Heart left ventricle (tissue), 13 donors: ENCODE data around the gene LEUTX.

ENCODE experiments used
- POLR2A ChIP-seq, 2 donors: fragments of 450-650 bp; IDR thresholded peaks; one replicate each; pipeline ENCODE4 v1.6.1; 2017; ENCODE audit warnings: antibody characterized with exemption in 2 of 2, mild to moderate bottlenecking in 2 of 2, moderate library complexity in 2 of 2
- TF ChIP-seq, protein P1 (sequence below), 12 donors: fragments of 200-600 bp; sonication (generic) in 4 of 12; IDR thresholded peaks; one replicate each; pipeline versions ENCODE4 v1.5.0 to v1.8.0; 2018 to 2022; ENCODE audit warnings: antibody characterized with exemption in 12 of 12, mild to moderate bottlenecking in 5 of 12
- donor health status: ischemic (EF 13 %, LVEDD 7.1; RV severe dilation, severe dysfunction).
- donor health status: DM: no; HTN: yes; CAD: no.
- donor health status: DM: no; HTN: no; CAD: no.
- donor health status: ischemic (EF 25% LVEDD 6.9; RV normal size, moderate dysfunction).
- donor health status: ischemic (EF 25% LVEDD 5.7; RV mildly dilated, moderate dysfunction).
- donor health status: ischemic (EF 35%, LVEDD 5.7; RV mildly dilated, moderate dysfunction).
- donor health status: nonischemic (EF 11% LVEDD 7.7; RV severe dilation, severe dysfunction).
- donor health status: DM: yes; HTN: yes; CAD: no.
- donor health status: PGD.
- donor health status: ischemic (EF 29% LVEDD 5.4; RV normal size, mild dysfunction).
- donor health status: nonischemic (EF 23%, LVEDD 6.1; RV moderate dilation, normal function).

DNA sequence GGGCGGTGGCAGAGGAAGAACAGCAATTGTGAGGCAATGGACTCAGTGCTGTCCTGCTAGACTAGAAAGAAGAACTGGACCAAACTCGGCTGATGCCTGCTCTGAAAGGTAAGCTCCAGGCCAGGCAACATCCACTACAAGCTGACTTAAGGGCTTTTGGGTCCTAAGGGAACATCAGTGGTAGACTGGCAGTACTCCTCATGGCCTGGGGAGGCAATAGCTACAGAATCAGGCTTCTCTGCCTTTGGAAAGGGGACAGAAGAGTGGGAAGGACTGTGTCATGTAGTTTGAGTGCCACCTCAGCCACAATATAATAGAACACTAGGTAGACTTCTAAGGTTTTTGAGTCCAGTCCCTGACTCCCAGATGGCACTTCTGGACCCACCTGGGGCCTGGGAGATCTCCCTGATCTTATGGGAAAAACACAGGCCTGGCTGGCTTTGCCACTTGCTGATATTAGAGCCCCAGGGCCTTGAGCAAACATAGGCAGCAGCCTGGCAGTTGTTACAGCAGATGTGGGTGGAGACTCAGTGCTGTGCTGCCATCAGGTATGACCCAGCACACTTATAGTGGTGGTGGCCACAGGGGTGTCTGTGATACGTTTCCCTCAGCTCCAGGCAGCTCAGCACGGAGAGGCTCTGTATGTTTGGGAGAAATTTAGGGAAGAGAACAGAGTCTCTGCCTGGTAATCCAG is 31.7 kb upstream of the LEUTX start:
- TF ChIP-seq POLR2A (IDR thresholded peaks at IDR 0.05), result no peak
- TF ChIP-seq, protein P1, sequence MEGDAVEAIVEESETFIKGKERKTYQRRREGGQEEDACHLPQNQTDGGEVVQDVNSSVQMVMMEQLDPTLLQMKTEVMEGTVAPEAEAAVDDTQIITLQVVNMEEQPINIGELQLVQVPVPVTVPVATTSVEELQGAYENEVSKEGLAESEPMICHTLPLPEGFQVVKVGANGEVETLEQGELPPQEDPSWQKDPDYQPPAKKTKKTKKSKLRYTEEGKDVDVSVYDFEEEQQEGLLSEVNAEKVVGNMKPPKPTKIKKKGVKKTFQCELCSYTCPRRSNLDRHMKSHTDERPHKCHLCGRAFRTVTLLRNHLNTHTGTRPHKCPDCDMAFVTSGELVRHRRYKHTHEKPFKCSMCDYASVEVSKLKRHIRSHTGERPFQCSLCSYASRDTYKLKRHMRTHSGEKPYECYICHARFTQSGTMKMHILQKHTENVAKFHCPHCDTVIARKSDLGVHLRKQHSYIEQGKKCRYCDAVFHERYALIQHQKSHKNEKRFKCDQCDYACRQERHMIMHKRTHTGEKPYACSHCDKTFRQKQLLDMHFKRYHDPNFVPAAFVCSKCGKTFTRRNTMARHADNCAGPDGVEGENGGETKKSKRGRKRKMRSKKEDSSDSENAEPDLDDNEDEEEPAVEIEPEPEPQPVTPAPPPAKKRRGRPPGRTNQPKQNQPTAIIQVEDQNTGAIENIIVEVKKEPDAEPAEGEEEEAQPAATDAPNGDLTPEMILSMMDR (IDR thresholded peaks at IDR 0.05), result no peak
